Measurements from ENCODE around the gene ITGAL.
"Not testable (repeated sequence)": the region's sequence is repeated elsewhere in the genome, so short reads cannot be mapped to it uniquely, and the experiment has no call there.

ITGAL gene

DNA sequence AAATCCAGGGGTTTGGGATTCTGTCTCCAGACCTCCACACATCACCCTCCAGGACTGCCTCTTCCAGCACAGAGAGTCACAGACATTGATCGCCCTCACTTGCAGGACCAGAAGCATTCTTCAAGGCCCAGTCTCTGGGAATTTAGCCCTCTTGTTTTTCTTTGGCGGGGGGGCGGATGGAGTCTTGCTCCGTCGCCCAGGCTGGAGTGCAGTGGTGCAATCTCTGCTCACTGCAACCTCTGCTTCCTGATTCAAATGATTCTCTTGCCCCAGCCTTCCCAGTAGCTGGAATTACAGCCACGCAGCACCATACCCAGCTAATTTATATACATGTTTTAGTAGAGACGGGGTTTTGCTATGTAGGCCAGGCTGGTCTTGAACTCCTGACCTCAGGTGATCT, 8.5 kb upstream of the ITGAL start:
- TF ChIP-seq EZH2 (IDR thresholded peaks at IDR 0.05) = no peak
- no peak for TF ChIP-seq POLR2AphosphoS5 (IDR thresholded peaks at IDR 0.05; ENCODE audit: borderline replicate concordance, low read depth, low read length)
- no peak for TF ChIP-seq FOXP2 (optimal IDR thresholded peaks at IDR 0.05; ENCODE audit: control extremely low read depth, extremely low read length, insufficient read depth)
- no peak overlapping the region for H3K27ac ChIP-seq

DNA sequence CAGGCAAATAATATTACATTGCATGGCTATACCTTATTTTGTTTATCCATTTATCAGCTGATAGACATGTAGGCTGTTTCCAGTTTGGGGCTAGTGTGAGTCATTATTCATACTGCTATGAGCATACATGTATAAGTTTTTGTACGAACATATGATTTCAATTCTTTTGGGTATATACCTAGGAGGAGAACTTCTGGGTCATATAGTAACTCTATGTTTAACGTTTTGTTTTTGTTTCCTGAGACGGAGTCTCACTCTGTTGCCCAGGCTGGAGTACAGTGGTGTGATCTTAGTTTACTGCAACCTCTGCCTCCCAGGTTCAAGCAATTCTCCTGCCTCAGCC, 2.4 kb upstream of the ITGAL start:
- Histone ChIP-seq H3K27ac (no peak overlapping the region), H3K4me3 (no peak overlapping the region), H3K9ac (ENCODE audit: insufficient read length) (no peak overlapping the region), H3K9me3 (ENCODE audit: low read depth, low read length) (no peaks in the 10 kb centered on the region), H3K36me3 (ENCODE audit: insufficient read depth, low read length) (no peaks in the 10 kb centered on the region)
- TF ChIP-seq POLR2AphosphoS5 (IDR thresholded peaks at IDR 0.05; ENCODE audit: borderline replicate concordance, low read depth, low read length) = no peak
- no peak for DNase-seq (ENCODE audit: low read depth, low spot score)

More for the DNA sequence above, 8.5 kb upstream of the ITGAL start:
- H3K9me3 ChIP-seq (ENCODE audit: low read depth, low read length) = no peaks in the 10 kb centered on the region
- no peaks in the 10 kb centered on the region for H3K36me3 ChIP-seq (ENCODE audit: insufficient read depth, low read length)
- H3K4me3 ChIP-seq = no peak overlapping the region
- DNase-seq (ENCODE audit: low read depth, low spot score) = no peak
- no peak overlapping the region for H3K9ac ChIP-seq (ENCODE audit: insufficient read length)

DNA sequence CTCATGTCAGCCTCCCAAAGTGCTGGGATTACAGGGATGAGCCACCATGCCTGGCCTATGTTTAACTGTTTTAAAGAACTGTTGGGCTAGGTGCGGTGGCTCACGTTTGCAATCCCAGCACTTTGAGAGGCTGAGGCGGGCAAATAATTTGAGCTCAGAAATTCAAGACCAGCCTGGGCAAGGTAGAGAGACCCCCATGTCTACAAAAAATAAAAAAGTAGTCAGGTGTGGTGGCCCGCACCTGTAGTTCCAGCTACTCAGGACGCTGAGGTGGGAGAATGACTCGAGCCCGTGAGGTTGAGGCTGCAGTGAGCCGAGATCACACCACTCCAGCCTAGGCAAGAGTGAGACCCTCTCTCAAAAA, 1.9 kb upstream of the ITGAL start:
- DNase-seq (ENCODE audit: low read depth, low spot score) = no peak
- Histone ChIP-seq H3K4me3 (no peak overlapping the region), H3K27ac (no peak overlapping the region), H3K9me3 (ENCODE audit: low read depth, low read length) (no peaks in the 10 kb centered on the region), H3K36me3 (ENCODE audit: insufficient read depth, low read length) (no peaks in the 10 kb centered on the region), H3K9ac (ENCODE audit: insufficient read length) (no peak overlapping the region)
- no peak for TF ChIP-seq FOXP2 (optimal IDR thresholded peaks at IDR 0.05; ENCODE audit: control extremely low read depth, extremely low read length, insufficient read depth)
- no peak for TF ChIP-seq POLR2AphosphoS5 (IDR thresholded peaks at IDR 0.05; ENCODE audit: borderline replicate concordance, low read depth, low read length)
- no peak for TF ChIP-seq EZH2 (IDR thresholded peaks at IDR 0.05)

DNA sequence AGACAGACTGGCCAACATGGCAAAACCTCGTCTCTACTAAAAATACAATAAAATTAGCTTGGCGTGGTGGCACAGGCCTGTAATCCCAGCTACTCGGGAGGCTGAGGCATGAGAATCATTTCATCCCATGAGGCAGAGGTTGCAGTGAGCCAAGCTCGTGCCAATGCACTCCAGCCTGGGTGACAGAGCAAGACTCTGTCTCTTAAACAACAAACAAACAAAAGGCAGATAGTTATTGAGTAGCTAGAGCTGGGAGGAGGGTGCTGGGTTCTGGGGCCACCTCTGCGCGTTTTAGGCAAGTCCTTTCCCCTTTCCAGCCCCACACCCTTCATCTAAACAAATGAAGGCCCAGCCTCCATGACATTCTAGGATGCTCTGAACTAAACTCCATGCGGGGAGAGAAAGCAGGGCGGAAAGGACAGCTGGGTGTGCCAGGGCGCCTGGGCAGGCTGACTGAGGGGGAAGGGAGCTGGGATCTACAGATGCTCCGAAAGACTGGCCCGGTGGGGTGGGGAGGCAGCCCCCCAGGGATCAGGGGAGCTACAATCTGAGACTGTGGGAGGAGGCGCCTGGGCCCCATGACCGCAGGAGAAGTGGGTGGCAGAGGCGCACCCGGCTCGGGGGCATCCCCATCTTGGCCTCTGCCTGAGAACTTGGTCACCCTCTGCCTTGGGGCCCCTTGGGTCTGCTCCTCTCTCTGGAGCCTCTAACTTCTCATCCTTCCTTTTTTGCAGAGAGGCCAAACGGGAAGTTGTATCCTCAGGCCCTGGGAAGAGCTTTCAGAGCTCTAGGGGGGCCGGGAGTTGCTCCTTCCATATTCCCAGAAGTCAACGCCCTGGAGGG, 910 bp downstream of the ITGAL start:
- Histone ChIP-seq H3K9ac (ENCODE audit: insufficient read length) (no peak overlapping the region), H3K9me3 (ENCODE audit: low read depth, low read length) (no peaks in the 10 kb centered on the region), H3K36me3 (ENCODE audit: insufficient read depth, low read length) (no peaks in the 10 kb centered on the region), H3K27ac (no peak overlapping the region), H3K4me3 (no peak overlapping the region)
- DNase-seq (ENCODE audit: low read depth, low spot score) = no peak
- no peak for TF ChIP-seq FOXP2 (optimal IDR thresholded peaks at IDR 0.05; ENCODE audit: control extremely low read depth, extremely low read length, insufficient read depth)
- no peak for TF ChIP-seq POLR2AphosphoS5 (IDR thresholded peaks at IDR 0.05; ENCODE audit: borderline replicate concordance, low read depth, low read length)
- TF ChIP-seq EZH2 (IDR thresholded peaks at IDR 0.05) = no peak

DNA sequence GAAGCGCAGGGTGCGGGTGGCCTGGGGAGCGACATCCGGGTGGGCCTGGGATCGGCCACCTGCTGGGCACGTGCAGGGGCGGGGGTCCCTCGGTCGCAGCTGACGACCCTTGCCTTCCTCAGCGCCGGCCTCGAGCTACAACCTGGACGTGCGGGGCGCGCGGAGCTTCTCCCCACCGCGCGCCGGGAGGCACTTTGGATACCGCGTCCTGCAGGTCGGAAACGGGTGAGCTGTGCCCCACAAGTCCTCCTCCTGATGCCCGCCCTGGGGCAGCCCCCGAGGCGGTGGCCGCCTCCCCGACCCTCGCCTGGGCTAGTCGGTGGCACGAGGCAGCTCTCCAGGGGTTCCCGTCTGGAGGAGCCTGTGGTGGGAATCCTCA, 1.5 kb downstream of the ITGAL start:
- Histone ChIP-seq H3K27ac (no peak overlapping the region), H3K9ac (ENCODE audit: insufficient read length) (no peak overlapping the region), H3K4me3 (no peak overlapping the region), H3K9me3 (ENCODE audit: low read depth, low read length) (no peaks in the 10 kb centered on the region), H3K36me3 (ENCODE audit: insufficient read depth, low read length) (no peaks in the 10 kb centered on the region)
- DNase-seq (ENCODE audit: low read depth, low spot score) = no peak
- TF ChIP-seq EZH2 (IDR thresholded peaks at IDR 0.05) = no peak
- no peak for TF ChIP-seq POLR2AphosphoS5 (IDR thresholded peaks at IDR 0.05; ENCODE audit: borderline replicate concordance, low read depth, low read length)
- TF ChIP-seq FOXP2 (optimal IDR thresholded peaks at IDR 0.05; ENCODE audit: control extremely low read depth, extremely low read length, insufficient read depth) = no peak

DNA sequence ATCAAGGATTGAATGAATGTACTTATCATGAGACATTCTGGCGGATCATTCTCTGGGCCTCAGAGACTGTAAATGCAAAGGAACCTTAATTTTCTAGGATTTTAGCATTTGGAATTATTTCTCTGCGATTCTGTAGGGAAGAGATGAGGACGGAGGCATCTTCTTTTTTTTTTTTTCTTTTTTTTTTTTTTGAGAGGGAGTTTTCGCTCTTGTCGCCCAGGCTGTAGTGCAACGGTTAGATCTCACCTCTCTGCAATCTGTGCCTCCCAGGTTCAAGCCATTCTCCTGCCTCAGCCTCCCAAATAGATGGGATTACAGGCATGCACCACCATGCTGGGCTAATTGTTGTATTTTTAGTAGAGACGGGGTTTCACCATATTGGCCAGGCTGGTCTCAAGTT, 2.1 kb downstream of the ITGAL start:
- H3K27ac ChIP-seq = no peak overlapping the region
- no peaks in the 10 kb centered on the region for H3K9me3 ChIP-seq (ENCODE audit: low read depth, low read length)
- no peak overlapping the region for H3K9ac ChIP-seq (ENCODE audit: insufficient read length)
- DNase-seq (ENCODE audit: low read depth, low spot score) = no peak
- no peaks in the 10 kb centered on the region for H3K36me3 ChIP-seq (ENCODE audit: insufficient read depth, low read length)
- no peak for TF ChIP-seq FOXP2 (optimal IDR thresholded peaks at IDR 0.05; ENCODE audit: control extremely low read depth, extremely low read length, insufficient read depth)
- TF ChIP-seq POLR2AphosphoS5 (IDR thresholded peaks at IDR 0.05; ENCODE audit: borderline replicate concordance, low read depth, low read length) = no peak
- no peak for TF ChIP-seq EZH2 (IDR thresholded peaks at IDR 0.05)
- no peak overlapping the region for H3K4me3 ChIP-seq

DNA sequence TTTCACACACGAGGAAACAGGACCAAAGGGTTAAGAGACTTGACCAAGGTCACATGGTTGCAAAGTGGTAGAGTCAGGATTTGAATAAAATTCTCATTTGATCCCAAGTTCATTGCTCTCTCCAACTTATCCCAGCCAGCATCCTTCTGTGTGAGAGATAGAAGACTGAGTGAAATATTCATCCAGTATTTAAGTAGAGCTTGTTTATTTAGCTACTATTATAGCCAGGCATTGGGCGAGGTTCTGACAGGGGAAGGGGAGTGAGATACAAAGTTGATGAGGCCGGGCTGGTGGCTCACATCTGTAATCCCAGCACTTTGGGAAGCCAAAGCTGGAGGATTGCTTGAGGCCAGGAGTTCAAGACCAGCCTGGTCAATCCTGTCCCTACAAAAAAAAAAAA, 4.4 kb downstream of the ITGAL start:
- no peak overlapping the region for H3K27ac ChIP-seq
- DNase-seq (ENCODE audit: low read depth, low spot score) = no peak
- no peak overlapping the region for H3K4me3 ChIP-seq
- no peak overlapping the region for H3K9ac ChIP-seq (ENCODE audit: insufficient read length)
- no peaks in the 10 kb centered on the region for H3K36me3 ChIP-seq (ENCODE audit: insufficient read depth, low read length)
- no peaks in the 10 kb centered on the region for H3K9me3 ChIP-seq (ENCODE audit: low read depth, low read length)
- TF ChIP-seq FOXP2 (optimal IDR thresholded peaks at IDR 0.05; ENCODE audit: control extremely low read depth, extremely low read length, insufficient read depth) (no peak), POLR2AphosphoS5 (IDR thresholded peaks at IDR 0.05; ENCODE audit: borderline replicate concordance, low read depth, low read length) (no peak), EZH2 (IDR thresholded peaks at IDR 0.05) (no peak)

DNA sequence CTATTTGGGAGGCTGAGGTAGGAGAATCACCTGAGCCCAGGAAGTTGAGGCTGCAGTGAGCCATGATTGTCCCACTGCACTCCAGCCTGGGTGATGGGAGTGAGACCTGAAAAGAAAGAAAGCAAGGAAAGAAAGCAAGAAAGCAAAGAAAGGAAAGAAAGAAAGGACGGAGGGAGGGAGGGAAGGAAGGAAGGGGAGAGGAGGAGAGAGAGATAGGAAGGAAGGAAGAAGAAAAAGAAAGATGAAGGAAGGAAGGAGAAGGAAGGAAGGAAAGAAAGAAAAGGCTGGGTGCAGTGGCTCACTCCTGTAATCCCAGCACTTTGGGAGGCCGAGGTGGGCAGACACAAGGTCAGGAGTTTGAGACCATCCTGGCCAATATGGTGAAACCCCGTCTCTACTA, 5.2 kb downstream of the ITGAL start:
- not testable (repeated sequence) for H3K9me3 ChIP-seq (ENCODE audit: low read depth, low read length); H3K4me3 ChIP-seq; H3K27ac ChIP-seq; DNase-seq (ENCODE audit: low read depth, low spot score); H3K36me3 ChIP-seq (ENCODE audit: insufficient read depth, low read length); H3K9ac ChIP-seq (ENCODE audit: insufficient read length)

DNA sequence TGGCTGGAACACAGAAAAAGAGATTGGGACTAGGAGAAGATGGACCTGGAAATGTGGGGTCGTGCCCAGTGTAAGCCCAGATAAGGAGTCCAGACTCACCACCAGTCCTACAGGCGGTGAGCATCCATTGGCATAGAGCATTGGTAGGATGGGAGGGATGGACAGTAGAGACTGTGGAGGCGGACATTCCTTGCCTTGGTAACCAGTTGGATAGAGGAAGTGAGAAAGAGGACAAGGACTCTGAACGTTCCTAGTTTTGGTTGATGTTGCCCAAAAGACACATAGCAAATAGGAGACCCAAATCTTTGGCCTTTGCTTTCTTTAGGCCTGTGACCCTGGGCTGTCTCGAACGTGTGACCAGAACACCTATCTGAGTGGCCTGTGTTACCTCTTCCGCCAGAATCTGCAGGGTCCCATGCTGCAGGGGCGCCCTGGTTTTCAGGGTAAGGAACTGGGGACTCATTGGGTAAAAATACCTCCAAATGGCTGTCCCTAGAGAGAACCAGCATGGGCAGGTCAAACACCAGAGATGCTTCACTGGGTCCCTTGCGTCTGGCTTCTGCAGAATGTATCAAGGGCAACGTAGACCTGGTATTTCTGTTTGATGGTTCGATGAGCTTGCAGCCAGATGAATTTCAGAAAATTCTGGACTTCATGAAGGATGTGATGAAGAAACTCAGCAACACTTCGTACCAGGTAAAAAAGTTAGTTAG, 6.4 kb downstream of the ITGAL start:
- no peak overlapping the region for H3K9ac ChIP-seq (ENCODE audit: insufficient read length)

More for the DNA sequence above, 6.4 kb downstream of the ITGAL start:
- Histone ChIP-seq H3K36me3 (ENCODE audit: insufficient read depth, low read length) (no peaks in the 10 kb centered on the region), H3K4me3 (no peak overlapping the region), H3K9me3 (ENCODE audit: low read depth, low read length) (no peaks in the 10 kb centered on the region), H3K27ac (no peak overlapping the region)
- TF ChIP-seq FOXP2 (optimal IDR thresholded peaks at IDR 0.05; ENCODE audit: control extremely low read depth, extremely low read length, insufficient read depth) = no peak
- TF ChIP-seq POLR2AphosphoS5 (IDR thresholded peaks at IDR 0.05; ENCODE audit: borderline replicate concordance, low read depth, low read length) = no peak
- no peak for TF ChIP-seq EZH2 (IDR thresholded peaks at IDR 0.05)
- DNase-seq (ENCODE audit: low read depth, low spot score) = no peak
